ENCODE data around the gene SLC19A1.
"Not testable (repeated sequence)": the region's sequence is repeated elsewhere in the genome, so short reads cannot be mapped to it uniquely, and the experiment has no call there.

Gene SLC19A1

GRCh38 chr21:45506241-45506817, 35.9 kb downstream of the SLC19A1 start:
- DNase-seq (ENCODE audit: low read depth), result no peak

- DNase-seq (ENCODE audit: low read depth), result no peak
These were observed 36.7 kb downstream of the SLC19A1 start for GRCh38 chr21:45505416-45506021.

GRCh38 chr21:45504516-45505415, 37.5 kb downstream of the SLC19A1 start:
- no peak for DNase-seq (ENCODE audit: low read depth)

DNA sequence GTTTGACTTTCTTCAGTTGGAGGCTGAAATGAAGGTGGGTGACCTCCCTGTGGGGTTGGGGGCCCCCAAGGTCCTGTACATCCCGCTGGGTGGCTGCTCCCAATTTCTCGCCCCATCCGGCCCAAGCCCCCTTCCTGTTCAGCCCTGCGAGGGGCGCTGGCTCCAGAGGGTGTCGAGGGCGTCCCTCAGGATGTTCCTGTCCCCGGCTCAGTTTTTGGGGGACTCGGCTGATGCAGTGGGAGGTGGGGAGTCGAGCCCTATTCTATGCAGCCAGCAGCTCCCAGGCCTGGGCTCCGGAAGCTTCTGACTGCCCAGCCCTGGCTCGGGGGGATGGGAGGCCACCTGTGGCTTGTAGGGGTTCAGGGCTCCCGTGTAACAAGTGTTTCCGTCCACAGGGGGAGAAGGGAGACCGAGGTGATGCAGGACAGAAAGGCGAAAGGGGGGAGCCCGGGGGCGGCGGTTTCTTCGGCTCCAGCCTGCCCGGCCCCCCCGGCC, 38.2 kb downstream of the SLC19A1 start:
- DNase-seq (ENCODE audit: low read depth), result no peak

- DNase-seq (ENCODE audit: low read depth), result not testable (repeated sequence)
These were observed 39.0 kb downstream of the SLC19A1 start for GRCh38 chr21:45503226-45503625.

- DNase-seq (ENCODE audit: low read depth), result no peak
These were observed 39.6 kb downstream of the SLC19A1 start for GRCh38 chr21:45502600-45502999.

DNA sequence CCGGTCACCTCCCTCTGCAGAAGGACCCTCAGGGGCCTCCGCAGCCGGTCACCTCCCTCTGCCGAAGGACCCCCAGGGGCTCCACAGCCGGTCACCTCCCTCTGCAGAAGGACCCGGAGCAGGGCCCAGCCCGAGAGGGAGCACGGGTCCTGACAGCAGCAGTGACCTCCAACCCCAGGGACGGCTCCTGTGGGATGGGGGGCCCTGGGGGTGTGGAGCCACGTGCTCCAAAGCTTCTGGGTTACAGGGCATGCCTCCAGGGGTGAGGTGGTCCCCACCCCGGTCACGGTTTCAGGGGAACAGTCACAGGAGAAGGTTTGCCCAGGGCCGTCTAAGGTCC, 40.3 kb downstream of the SLC19A1 start:
- DNase-seq (ENCODE audit: low read depth), result no peak

- not testable (repeated sequence) for DNase-seq (ENCODE audit: low read depth)
These were observed 40.9 kb downstream of the SLC19A1 start for GRCh38 chr21:45501081-45502005.

GRCh38 chr21:45499970-45500577, 42.2 kb downstream of the SLC19A1 start:
- no peak for DNase-seq (ENCODE audit: low read depth)

DNA sequence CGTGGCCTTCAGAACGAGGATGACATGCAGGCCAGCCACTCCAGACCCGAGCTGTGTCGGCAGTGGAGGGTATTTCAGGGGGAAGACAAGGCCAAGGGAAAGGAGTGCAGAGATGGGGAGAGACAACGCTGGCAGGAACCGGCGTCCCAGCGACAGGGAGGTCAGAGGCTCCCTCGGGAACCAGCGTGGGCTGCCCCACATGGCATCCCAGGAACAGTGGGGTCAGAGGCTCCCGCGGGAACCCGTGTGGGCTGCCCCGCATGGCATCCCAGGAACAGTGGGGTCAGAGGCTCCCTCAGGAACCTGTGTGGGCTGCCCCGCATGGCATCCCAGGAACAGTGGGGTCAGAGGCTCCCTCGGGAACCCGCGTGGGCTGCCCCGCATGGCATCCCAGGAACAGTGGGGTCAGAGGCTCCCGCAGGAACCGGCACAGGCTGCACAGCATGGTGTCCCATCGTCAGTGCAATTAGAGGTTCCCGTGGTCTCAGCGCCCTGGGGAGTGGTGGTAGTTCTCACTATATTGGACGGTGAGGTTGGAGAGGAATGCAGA, 43.0 kb downstream of the SLC19A1 start:
- DNase-seq (ENCODE audit: low read depth), result no peak

GRCh38 chr21:45498646-45499000, 43.6 kb downstream of the SLC19A1 start:
- DNase-seq (ENCODE audit: low read depth), result no peak

- no peak for DNase-seq (ENCODE audit: low read depth)
These were observed 44.2 kb downstream of the SLC19A1 start for GRCh38 chr21:45497846-45498645.

GRCh38 chr21:45496968-45497845, 45.0 kb downstream of the SLC19A1 start:
- no peak for DNase-seq (ENCODE audit: low read depth)

DNA sequence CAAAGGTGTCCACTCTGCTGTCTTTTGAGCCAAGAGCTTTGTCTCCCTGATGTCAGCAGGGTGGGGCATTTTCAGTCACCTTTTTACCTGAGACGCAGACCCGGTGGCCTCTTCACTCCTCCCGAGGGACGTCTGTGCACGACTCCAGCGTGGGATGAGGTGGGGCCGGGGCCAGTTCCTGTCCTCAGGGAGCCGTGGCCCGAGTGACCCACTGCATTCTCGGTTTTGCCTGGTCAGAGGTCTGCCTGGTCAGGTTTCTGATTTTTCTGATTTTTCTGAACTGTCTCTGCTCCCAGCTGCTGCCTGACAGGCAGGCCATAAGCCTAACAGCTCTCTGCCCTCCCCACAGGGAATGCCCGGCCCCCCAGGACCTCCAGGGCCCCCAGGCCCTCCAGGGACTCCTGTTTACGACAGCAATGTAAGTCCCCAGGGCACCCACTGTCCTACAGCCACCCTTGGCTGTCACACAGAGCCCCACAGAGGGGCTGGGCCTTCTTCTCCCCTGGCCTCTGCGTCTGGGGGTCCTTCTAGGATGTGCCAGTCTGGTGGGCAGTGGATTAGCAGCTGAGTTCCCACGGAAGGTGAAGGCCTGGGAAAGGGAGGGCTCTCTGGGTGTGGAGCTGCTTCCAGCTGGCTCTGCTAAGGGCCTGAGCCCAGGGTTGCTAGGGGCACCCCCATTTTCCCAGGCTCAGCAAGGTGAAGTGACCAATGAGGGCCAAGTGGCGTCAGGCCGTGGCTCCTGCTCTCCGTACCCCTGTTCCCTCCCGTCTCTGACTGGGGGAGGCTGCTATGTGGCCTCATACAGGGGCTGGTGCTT, 45.9 kb downstream of the SLC19A1 start:
- DNase-seq (ENCODE audit: low read depth), result no peak

DNA sequence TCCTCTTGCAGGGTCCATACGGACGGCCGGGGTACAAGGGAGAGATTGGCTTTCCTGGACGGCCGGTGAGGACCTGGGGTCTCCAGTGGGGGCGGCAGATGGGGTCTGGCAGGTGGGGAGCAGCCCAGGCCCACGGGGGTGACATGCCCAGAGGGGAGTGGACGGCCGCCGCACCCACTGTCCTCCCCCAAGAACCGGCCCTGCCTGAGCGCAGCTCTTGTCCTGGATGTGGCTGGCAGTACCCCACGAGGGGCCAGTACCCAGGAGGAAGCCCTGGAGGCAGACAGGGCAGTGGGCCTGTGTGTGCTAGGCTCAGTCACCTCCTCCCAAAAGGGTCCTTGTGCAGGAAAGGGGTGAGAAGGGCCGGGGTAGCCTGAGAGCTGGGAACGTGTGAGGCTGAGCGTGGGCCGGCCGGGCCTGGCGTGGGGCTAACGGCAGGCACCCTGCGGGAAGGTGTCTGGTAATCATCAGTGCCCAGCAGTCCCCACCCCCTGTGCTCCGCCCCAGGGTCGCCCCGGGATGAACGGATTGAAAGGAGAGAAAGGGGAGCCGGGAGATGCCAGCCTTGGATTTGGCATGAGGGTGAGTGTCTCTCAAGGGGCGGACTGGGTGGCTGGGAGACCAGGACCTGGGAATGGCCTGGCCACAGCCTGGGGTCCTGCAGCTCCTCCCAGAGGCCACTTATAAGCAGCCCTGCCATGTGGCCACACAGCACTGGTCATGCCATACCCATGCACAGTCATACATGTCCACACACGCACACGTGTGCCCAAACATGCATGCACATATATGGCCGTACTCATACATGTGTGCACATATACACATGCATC, 47.2 kb downstream of the SLC19A1 start:
- DNase-seq (ENCODE audit: low read depth), result no peak

GRCh38 chr21:45494135-45494850, 47.9 kb downstream of the SLC19A1 start:
- DNase-seq (ENCODE audit: low read depth), result no peak

All from T follicular helper cell (primary cell).